HepG2 (cell line): ENCODE measurements around the gene PIGR. TPM values are rescaled to one million over a fixed set of nuclear protein-coding genes. Genes with fewer than 3 reads are reported as not detected.

ENCODE experiments used
- FOXO1 ChIP-seq: sonication (generic); formaldehyde crosslinking; IDR thresholded peaks from 2 replicates; pipeline ENCODE4 v1.4.0; 2020; ENCODE audit warnings: missing genetic modification reagents
- HNF1A ChIP-seq, 2 experiments: sonication (generic) in 1 of 2; formaldehyde crosslinking in 1 of 2; IDR thresholded peaks; 2 replicates each; pipeline versions ENCODE4 v1.4.0 to v1.6.1; 2016 to 2020; ENCODE audit warnings: borderline replicate concordance in 1 of 2, low read depth in 1 of 2, mild to moderate bottlenecking in 1 of 2, missing genetic modification reagents in 1 of 2
- MAFG ChIP-seq: sonication (generic); formaldehyde crosslinking; IDR thresholded peaks from 2 replicates; pipeline ENCODE4 v1.5.1; 2020; ENCODE audit warnings: mild to moderate bottlenecking, missing genetic modification reagents
- MAX ChIP-seq: IDR thresholded peaks from 2 replicates; pipeline ENCODE4 v1.6.1; 2012; ENCODE audit warnings: inconsistent platforms
- NR2F1 ChIP-seq, 2 experiments: fragments of 450-650 bp in 1 of 2; formaldehyde crosslinking in 1 of 2; IDR thresholded peaks; 2 replicates each; pipeline versions ENCODE4 v1.5.0 to v1.6.1; 2016 to 2020; ENCODE audit warnings: mild to moderate bottlenecking in 1 of 2, missing compliant biosample characterization in 1 of 2, missing genetic modification reagents in 1 of 2, moderate library complexity in 1 of 2
- ONECUT2 ChIP-seq: sonication (generic); formaldehyde crosslinking; IDR thresholded peaks from 2 replicates; pipeline ENCODE4 v1.4.0; 2020; ENCODE audit warnings: missing genetic modification reagents
- POLR2AphosphoS2 ChIP-seq: IDR thresholded peaks from 2 replicates; pipeline ENCODE4 v1.6.1; 2011; ENCODE audit warnings: low read depth, low read length, improper control_type of control experiment
- RFX1 ChIP-seq: fragments of 450-650 bp; IDR thresholded peaks from 2 replicates; pipeline ENCODE4 v1.6.1; 2017
- TEF ChIP-seq: sonication (generic); formaldehyde crosslinking; IDR thresholded peaks from 2 replicates; pipeline ENCODE4 v1.5.0; 2020; ENCODE audit warnings: missing genetic modification reagents
- ZBTB38 ChIP-seq: sonication (generic); formaldehyde crosslinking; IDR thresholded peaks from 2 replicates; pipeline ENCODE4 v1.5.1; 2020; ENCODE audit warnings: mild to moderate bottlenecking, missing genetic modification reagents
- ZNF296 ChIP-seq: sonication (generic); formaldehyde crosslinking; conservative IDR thresholded peaks from 2 replicates; pipeline ENCODE4 v1.5.0; 2020; ENCODE audit warnings: mild to moderate bottlenecking, missing genetic modification reagents
- ZNF510 ChIP-seq: sonication (generic); formaldehyde crosslinking; IDR thresholded peaks from 2 replicates; pipeline ENCODE4 v1.4.0; 2020; ENCODE audit warnings: low read depth, mild to moderate bottlenecking, missing genetic modification reagents
- ZNF512 ChIP-seq: sonication (generic); formaldehyde crosslinking; IDR thresholded peaks from 2 replicates; pipeline ENCODE4 v1.4.0; 2020; ENCODE audit warnings: mild to moderate bottlenecking, missing genetic modification reagents
- ZNF574 ChIP-seq: sonication (generic); formaldehyde crosslinking; IDR thresholded peaks from 2 replicates; pipeline ENCODE4 v1.4.0; 2020; ENCODE audit warnings: missing genetic modification reagents
- ZNF775 ChIP-seq: sonication (generic); formaldehyde crosslinking; IDR thresholded peaks from 2 replicates; pipeline ENCODE4 v1.4.0; 2020; ENCODE audit warnings: missing genetic modification reagents, mild to moderate bottlenecking, moderate library complexity, borderline replicate concordance
- ZNF839 ChIP-seq: sonication (generic); formaldehyde crosslinking; IDR thresholded peaks from 2 replicates; pipeline ENCODE4 v1.4.0; 2020; ENCODE audit warnings: missing genetic modification reagents, mild to moderate bottlenecking, borderline replicate concordance
- ZNF883 ChIP-seq: sonication (generic); formaldehyde crosslinking; IDR thresholded peaks from 2 replicates; pipeline ENCODE4 v1.5.1; 2020; ENCODE audit warnings: mild to moderate bottlenecking, missing genetic modification reagents; ENCODE audit errors: not compliant biosample characterization
- polyA plus RNA-seq, 8 experiments: library from polyadenylated mRNA; depleted of rRNA in 3 of 8; stranded (reverse) in 7 of 8; unstranded in 1 of 8; fragments of >200 nt; fragmentation: Illumina TruSeq in 4 of 8; extraction: Trizol in 4 of 8; gene quantifications; 2 replicates each; pipeline versions ENCODE4 v1.2.1 to v1.2.3, GENCODE V29; 2011 to 2016; ENCODE audit warnings: low read depth in 4 of 8, missing spikeins in 1 of 8, mixed read lengths in 1 of 8; ENCODE audit not compliant: insufficient read depth in 1 of 8
- total RNA-seq, 5 experiments: library from RNA; depleted of rRNA; stranded (reverse); fragments of >200 nt; fragmentation: Illumina TruSeq; extraction: Trizol; gene quantifications; 2 replicates each; pipeline ENCODE4 v1.2.3, GENCODE V29; 2016; ENCODE audit warnings: low read depth in 1 of 5

The PIGR gene
- total and polyA plus RNA-seq, 2 of the 13 experiments (the other 11 are each of a cell fraction or from before 2014, with no cell fraction given): not detected

GRCh38 chr1:206955476-206956451, 9.5 kb upstream of the PIGR start (continued):
- TF ChIP-seq ZNF775 (CRISPR knock-in tag) (no peak), ZNF574 (CRISPR knock-in tag) (no peak), ZNF510 (CRISPR knock-in tag) (no peak), ONECUT2 (CRISPR knock-in tag) (no peak), ZBTB38 (CRISPR knock-in tag) (no peak), MAFG (no peak), ZNF883 (CRISPR knock-in tag) (no peak), FOXO1 (no peak), ZNF512 (no peak), ZNF296 (CRISPR knock-in tag) (no peak), RFX1 (no peak), NR2F1 (CRISPR knock-in tag; IDR thresholded peaks at IDR 0.05) (0 out of 4 replicates have a peak, but pooled peaks of 1 of the 2 experiments have one; percentile 19), HNF1A (IDR thresholded peaks at IDR 0.05; ENCODE audit: low read depth) (no peak), HNF1A (CRISPR knock-in tag; IDR thresholded peaks at IDR 0.05; ENCODE audit: borderline replicate concordance) (0 out of 2 replicates have a peak, but pooled peaks have one; percentile 33), MAX (peak; percentile 84), POLR2AphosphoS2 (no peak), TEF (CRISPR knock-in tag) (no peak), ZNF839 (CRISPR knock-in tag) (no peak)
